Heart right ventricle (tissue), 16 donors: ENCODE data around the gene CDH2. TPM values are rescaled to one million over a fixed set of nuclear protein-coding genes. Genes with fewer than 3 reads are reported as not detected.
A peak's percentile ranks its signal among the peaks of the same experiment; 100 is the strongest.

Source experiments
- ATAC-seq, 8 donors: fragments of 200-7000 bp; cut with Tn5 transposase; one replicate each; pipeline ENCODE4 v1.9.1; 2020; ENCODE audit warnings: mild to moderate bottlenecking in 8 of 8, moderate library complexity in 8 of 8, moderate number of reproducible peaks in 1 of 8
- DNase-seq, 2 donors: peaks; one replicate each; pipeline ENCODE4 v3.0.0-alpha.2; 2020
- H3K27ac ChIP-seq, 10 donors: fragments of 200-600 bp; sonication (generic) in 2 of 10; one replicate each; pipeline versions ENCODE4 v1.5.0 to v1.8.0; 2020 to 2022; ENCODE audit warnings: mild to moderate bottlenecking in 3 of 10
- H3K27me3 ChIP-seq, 7 donors: fragments of 200-600 bp; one replicate each; pipeline ENCODE4 v1.8.0; 2021 to 2022; ENCODE audit warnings: mild to moderate bottlenecking in 2 of 7
- H3K36me3 ChIP-seq, 9 donors: fragments of 200-600 bp; sonication (generic) in 1 of 9; one replicate each; pipeline versions ENCODE4 v1.5.0 to v1.8.0; 2020 to 2022; ENCODE audit warnings: mild to moderate bottlenecking in 2 of 9
- H3K4me1 ChIP-seq, 9 donors: fragments of 200-600 bp; sonication (generic) in 1 of 9; one replicate each; pipeline versions ENCODE4 v1.5.0 to v1.8.0; 2020 to 2022; ENCODE audit warnings: mild to moderate bottlenecking in 4 of 9
- H3K4me3 ChIP-seq, 10 donors: fragments of 200-600 bp; sonication (generic) in 2 of 10; one replicate each; pipeline versions ENCODE4 v1.5.0 to v1.8.0; 2020 to 2022; ENCODE audit warnings: mild to moderate bottlenecking in 7 of 10, moderate library complexity in 2 of 10
- H3K9me3 ChIP-seq, 11 donors: fragments of 200-600 bp in 10 of 11; sonication (generic) in 2 of 11; one replicate each; pipeline versions ENCODE4 v1.5.0 to v1.8.0; 2013 to 2022; ENCODE audit warnings: mild to moderate bottlenecking in 2 of 11, control low read depth in 1 of 11, moderate library complexity in 1 of 11
- CTCF ChIP-seq, 9 donors: fragments of 200-600 bp; sonication (generic) in 2 of 9; IDR thresholded peaks; one replicate each; pipeline versions ENCODE4 v1.5.0 to v1.8.0; 2021 to 2022; ENCODE audit warnings: antibody characterized with exemption in 9 of 9, mild to moderate bottlenecking in 5 of 9, moderate library complexity in 1 of 9
- WGBS, 2 donors: extraction: QIAGEN DNeasy Blood & Tissue Kit; methylation state at CpG; one replicate each; pipeline ENCODE4 v1.1.7; 2013; ENCODE audit warnings: inconsistent platforms in 1 of 2; 5-methylcytosine and 5-hydroxymethylcytosine counted together
- intact Hi-C, 10 donors: fragments of 100-400 bp; cut with DNase I; formaldehyde crosslinking; loops; one replicate each; pipeline versions ENCODE4 v1.11.1 to v1.14.2; 2022
- polyA plus RNA-seq, 2 donors: library from polyadenylated mRNA; stranded (reverse); fragments of 200-250 nt; gene quantifications; one replicate each; pipeline ENCODE4 v1.2.3, GENCODE V29; 2013
- total RNA-seq, 10 donors: library from RNA; stranded (reverse); fragmentation: NEBNext Ultra II Directional in 3 of 10; extraction: Animal tissue kit (Norgen Biotek cat#: 25700) in 3 of 10; gene quantifications; one replicate each; pipeline versions ENCODE4 v1.2.1 to v1.2.4, GENCODE V29; 2021 to 2023
- donor health status: Arrhythmogenic right ventricular cardiomyopathy.
- donor health status: ischemic (EF 13 %, LVEDD 7.1; RV severe dilation, severe dysfunction).
- donor health status: healthy with polysubstance abuse.
- donor health status: DM: no; HTN: yes; CAD: no.
- donor health status: DM: no; HTN: no; CAD: no.
- donor health status: ischemic (EF 25% LVEDD 6.9; RV normal size, moderate dysfunction).
- donor health status: ischemic (EF 25% LVEDD 5.7; RV mildly dilated, moderate dysfunction).
- donor health status: healthy.
- donor health status: DM: yes; HTN: yes; CAD: no.
- donor health status: Ischemic cardiomyopathy.
- donor health status: ischemic (EF 35%, LVEDD 5.7; RV mildly dilated, moderate dysfunction).
- donor health status: nonischemic (EF 11% LVEDD 7.7; RV severe dilation, severe dysfunction).
- donor health status: DM: yes; HTN: yes; CAD: no.
- donor health status: PGD.
- donor health status: ischemic (EF 29% LVEDD 5.4; RV normal size, mild dysfunction).
- donor health status: nonischemic (EF 23%, LVEDD 6.1; RV moderate dilation, normal function).

CDH2 gene
- total and polyA plus RNA-seq, 12 donors, result 50.3 to 575 (median 448) TPM

- Histone ChIP-seq H3K36me3 (no peaks in the 10 kb centered on the region), H3K27me3 (no peaks in the 10 kb centered on the region), H3K4me1 (peaks cover 0 to 34% (median 6%) of the 10 kb centered on the region in 9 donors), H3K9me3 (no peaks in the 10 kb centered on the region), H3K4me3 (no peak overlapping the region), H3K27ac (no peak overlapping the region)
- no peak for DNase-seq
- TF ChIP-seq CTCF (IDR thresholded peaks at IDR 0.05), result no peak
- intact Hi-C loops, result no loop called here
- ATAC-seq, result no peak
These were observed 126.4 kb downstream of the CDH2 start for GRCh38 chr18:28050545-28050944.

- no peak for TF ChIP-seq CTCF (IDR thresholded peaks at IDR 0.05)
- no peaks in the 10 kb centered on the region for H3K27me3 ChIP-seq
- DNase-seq (no peak), ATAC-seq (no peak)
- no peaks in the 10 kb centered on the region for H3K36me3 ChIP-seq
- H3K4me1 ChIP-seq, result peaks cover 0 to 41% (median 10%) of the 10 kb centered on the region in 9 donors
- H3K27ac ChIP-seq, result no peak overlapping the region
- intact Hi-C loops, result no loop called here
- WGBS, 2 donors, result 68 to 73% methylated on average over 2 of the region's 2 CpGs
- no peak overlapping the region for H3K4me3 ChIP-seq
- H3K9me3 ChIP-seq, result no peaks in the 10 kb centered on the region
These were observed 128.3 kb downstream of the CDH2 start for GRCh38 chr18:28048612-28049011.

- WGBS, 2 donors, result 65 to 70% methylated on average over 3 of the region's 3 CpGs
- H3K9me3 ChIP-seq, result no peaks in the 10 kb centered on the region
- H3K27me3 ChIP-seq, result no peaks in the 10 kb centered on the region
- no peak overlapping the region for H3K27ac ChIP-seq
- peaks cover 0 to 37% (median 13%) of the 10 kb centered on the region in 9 donors for H3K4me1 ChIP-seq
- intact Hi-C loops, result no loop called here
- TF ChIP-seq CTCF (IDR thresholded peaks at IDR 0.05), result no peak
- DNase-seq, result no peak
- H3K4me3 ChIP-seq, result no peak overlapping the region
- no peak for ATAC-seq
- no peaks in the 10 kb centered on the region for H3K36me3 ChIP-seq
These were observed 131.1 kb downstream of the CDH2 start for GRCh38 chr18:28045880-28046279.

- peak in 5 of 8 donors; percentile 40 to 72 (median 49) for ATAC-seq
- H3K27ac ChIP-seq, result no peak overlapping the region
These were observed 131.6 kb downstream of the CDH2 start for GRCh38 chr18:28045176-28045810.

More at GRCh38 chr18:28045176-28045810, 131.6 kb downstream of the CDH2 start:
- WGBS, 2 donors, result 27 to 33% methylated on average over 3 of the region's 3 CpGs
- intact Hi-C loops, result no loop called here
- no peak for DNase-seq
- Histone ChIP-seq H3K9me3 (no peaks in the 10 kb centered on the region), H3K4me1 (peaks cover 0 to 37% (median 13%) of the 10 kb centered on the region in 9 donors), H3K27me3 (no peaks in the 10 kb centered on the region), H3K36me3 (no peaks in the 10 kb centered on the region), H3K4me3 (no peak overlapping the region)
- no peak for TF ChIP-seq CTCF (IDR thresholded peaks at IDR 0.05)
